NCI-H69 (cell line): Measurements from ENCODE around the gene CRACR2A.

Experiments
- DNase-seq: peaks from one replicate; lab custom pipeline; 2025; lab: John Stamatoyannopoulos, UW

Gene CRACR2A

GRCh38 chr12:3565985-3566384, 186.9 kb downstream of the CRACR2A start:
- no peak for DNase-seq
